CD14-positive monocyte (primary cell): ENCODE data around the gene SMIM35. TPM values are rescaled to one million over a fixed set of nuclear protein-coding genes. Genes with fewer than 3 reads are reported as not detected.

Experiments used
- DNase-seq, 3 donors: peaks; one replicate each; pipeline ENCODE4 v3.0.0-alpha.2; 2011 to 2022
- H2AFZ ChIP-seq: 2 replicates; pipeline ENCODE4 v1.6.0; 2012; ENCODE audit warnings: mild to moderate bottlenecking, low read depth, low read length, inconsistent platforms; ENCODE audit not compliant: insufficient read depth, poor library complexity, severe bottlenecking
- H3K27ac ChIP-seq, 2 donors: 1 replicate in 1 of 2; 2 replicates in 1 of 2; pipeline ENCODE4 v1.5.1; 2012 to 2013; ENCODE audit warnings: low read length in 2 of 2, control low read depth in 1 of 2, inconsistent platforms in 1 of 2, low read depth in 1 of 2, mild to moderate bottlenecking in 1 of 2
- H3K27me3 ChIP-seq, 2 donors: one replicate each; pipeline versions ENCODE4 v1.6.0 to v1.6.1; 2011 to 2013; ENCODE audit warnings: low read length in 2 of 2; ENCODE audit not compliant: control insufficient read depth in 2 of 2, insufficient read depth in 2 of 2
- H3K36me3 ChIP-seq, 2 donors: replicated peaks in 1 of 2; 1 replicate in 1 of 2; 2 replicates in 1 of 2; pipeline versions ENCODE4 v1.5.1 to v1.6.1; 2012 to 2013; ENCODE audit warnings: low read length in 2 of 2, control low read depth in 1 of 2, inconsistent platforms in 1 of 2, mild to moderate bottlenecking in 1 of 2; ENCODE audit not compliant: insufficient read depth in 2 of 2, control insufficient read depth in 1 of 2
- H3K4me1 ChIP-seq, 2 donors: 1 replicate in 1 of 2; 2 replicates in 1 of 2; pipeline versions ENCODE4 v1.5.1 to v1.6.1; 2012 to 2013; ENCODE audit warnings: low read length in 2 of 2, control low read depth in 1 of 2, inconsistent platforms in 1 of 2, mild to moderate bottlenecking in 1 of 2, moderate library complexity in 1 of 2; ENCODE audit not compliant: insufficient read depth in 2 of 2, control insufficient read depth in 1 of 2
- H3K4me2 ChIP-seq: replicated peaks from 2 replicates; pipeline ENCODE3; 2012; ENCODE audit warnings: low read length, moderate library complexity, mild to moderate bottlenecking; ENCODE audit not compliant: poor library complexity, severe bottlenecking; ENCODE audit errors: extremely low read depth
- H3K4me3 ChIP-seq, 3 experiments: fragments of 200-600 bp in 1 of 3; sonication (generic) in 1 of 3; replicated peaks in 1 of 3; 1 replicate in 2 of 3; 2 replicates in 1 of 3; pipeline ENCODE4 v1.5.1; 2011 to 2013; ENCODE audit warnings: low read length in 3 of 3, mild to moderate bottlenecking in 3 of 3, control low read depth in 2 of 3, low read depth in 2 of 3, inconsistent platforms in 1 of 3, moderate library complexity in 1 of 3
- H3K79me2 ChIP-seq: 2 replicates; pipeline ENCODE4 v1.6.0; 2012; ENCODE audit warnings: mild to moderate bottlenecking, control low read depth, inconsistent platforms, low read length, moderate library complexity; ENCODE audit not compliant: insufficient read depth
- H3K9ac ChIP-seq: 2 replicates; pipeline ENCODE4 v1.6.0; 2017; ENCODE audit warnings: low read length, mild to moderate bottlenecking; ENCODE audit not compliant: insufficient read depth, poor library complexity, severe bottlenecking
- H3K9me3 ChIP-seq, 2 donors: replicated peaks in 1 of 2; 1 replicate in 1 of 2; 2 replicates in 1 of 2; pipeline versions ENCODE4 v1.5.1 to v1.6.1; 2012 to 2013; ENCODE audit warnings: low read length in 2 of 2, control low read depth in 1 of 2; ENCODE audit not compliant: control insufficient read depth in 1 of 2, insufficient read depth in 1 of 2
- H4K20me1 ChIP-seq: 2 replicates; pipeline ENCODE4 v1.6.0; 2012; ENCODE audit warnings: mild to moderate bottlenecking, low read length, control low read depth, moderate library complexity; ENCODE audit not compliant: insufficient read depth
- H3K27ac Mint-ChIP-seq, 7 donors: one replicate each; pipeline ENCODE4 v1.8.0; 2020; ENCODE audit warnings: mild to moderate bottlenecking in 7 of 7, mixed read lengths in 7 of 7, moderate library complexity in 6 of 7, inconsistent platforms in 2 of 7
- H3K27me3 Mint-ChIP-seq, 3 donors: one replicate each; pipeline ENCODE4 v1.8.0; 2021 to 2022; ENCODE audit warnings: low read depth in 3 of 3, mild to moderate bottlenecking in 3 of 3, mixed read lengths in 3 of 3, moderate library complexity in 3 of 3, inconsistent platforms in 1 of 3
- H3K36me3 Mint-ChIP-seq, 2 donors: one replicate each; pipeline ENCODE4 v1.8.0; 2020; ENCODE audit warnings: mixed read lengths in 2 of 2, inconsistent platforms in 1 of 2, mild to moderate bottlenecking in 1 of 2
- H3K4me1 Mint-ChIP-seq: one replicate; pipeline ENCODE4 v1.8.0; 2020; ENCODE audit warnings: mild to moderate bottlenecking, mixed read lengths
- H3K4me3 Mint-ChIP-seq, 2 donors: one replicate each; pipeline ENCODE4 v1.8.0; 2020; ENCODE audit warnings: mild to moderate bottlenecking in 2 of 2, mixed read lengths in 2 of 2, moderate library complexity in 1 of 2
- H3K9me3 Mint-ChIP-seq, 7 donors: one replicate each; pipeline ENCODE4 v1.8.0; 2020 to 2022; ENCODE audit warnings: mixed read lengths in 7 of 7, mild to moderate bottlenecking in 6 of 7, moderate library complexity in 6 of 7, inconsistent platforms in 2 of 7
- CTCF ChIP-seq: fragments of 200-600 bp; IDR thresholded peaks from one replicate; pipeline ENCODE4 v1.8.0; 2022; ENCODE audit warnings: antibody characterized with exemption, mild to moderate bottlenecking
- WGBS: methylation state at CpG from one replicate; pipeline ENCODE4 v1.1.5; 2013; ENCODE audit warnings: missing lambda C conversion rate; ENCODE audit not compliant: insufficient coverage; 5-methylcytosine and 5-hydroxymethylcytosine counted together
- intact Hi-C, 2 donors: fragments of 100-400 bp; cut with micrococcal nuclease; formaldehyde crosslinking; loops; one replicate each; pipeline versions ENCODE4 v1.15.0 to v1.15.1; 2023
- polyA plus RNA-seq, 3 donors: library from polyadenylated mRNA; depleted of rRNA in 1 of 3; unstranded in 2 of 3; stranded (reverse) in 1 of 3; fragments of 300-500 nt in 2 of 3; fragments of >200 nt in 1 of 3; fragmentation: Illumina TruSeq in 2 of 3; gene quantifications; 1 replicate in 2 of 3; 2 replicates in 1 of 3; pipeline ENCODE4 v1.2.3, GENCODE V29; 2012 to 2021

The SMIM35 gene
- polyA plus RNA-seq, 3 donors = 0.05 to 0.29 (median 0.11) TPM

- WGBS = 0% methylated on average over 1 of the region's 4 CpGs
- Mint-ChIP-seq H3K9me3 (peaks cover 0 to 2% (median 0%) of the 10 kb centered on the region in 7 donors), H3K27ac (peak overlapping the region; percentile 84 to 98 (median 93)), H3K27me3 (peaks cover 0 to 4% (median 0%) of the 10 kb centered on the region in 3 donors), H3K4me1 (peaks cover 74% of the 10 kb centered on the region), H3K36me3 (peaks cover 0 to 2% of the 10 kb centered on the region in 2 donors), H3K4me3 (peak overlapping the region; percentile 58 to 85)
- Histone ChIP-seq H3K27ac (peak overlapping the region; percentile 33 to 82), H2AFZ (no peak overlapping the region), H3K27me3 (no peaks in the 10 kb centered on the region), H3K9ac (peak overlapping the region; percentile 0), H3K4me3 (peak overlapping the region in 1 of 3 experiments; percentile 53), H3K4me1 (peaks cover 73 to 82% of the 10 kb centered on the region in 2 donors), H3K36me3 (no peaks in the 10 kb centered on the region), H3K79me2 (no peaks in the 10 kb centered on the region), H3K4me2 (peak overlapping the region; percentile 53), H4K20me1 (no peaks in the 10 kb centered on the region), H3K9me3 (no peaks in the 10 kb centered on the region)
- intact Hi-C loops = loop anchor here in 1 of 2 donors (1.0 to 5.0 kb wide), 2 partner anchors 9 to 42 kb away; no protein-coding TSS in a partner anchor
- TF ChIP-seq CTCF = no peak
- DNase-seq = peak; percentile 77 to 91 (median 88)
Observed at GRCh38 chr11:117970400-117971024, 116.3 kb downstream of the SMIM35 start.

- Mint-ChIP-seq H3K4me3 (no peak overlapping the region), H3K27me3 (peaks cover 0 to 5% (median 0%) of the 10 kb centered on the region in 3 donors), H3K4me1 (peaks cover 62% of the 10 kb centered on the region), H3K27ac (peak overlapping the region in 5 of 7 donors; percentile 3 to 97 (median 91)), H3K9me3 (no peaks in the 10 kb centered on the region), H3K36me3 (peaks cover 0 to 2% of the 10 kb centered on the region in 2 donors)
- no peaks in the 10 kb centered on the region for H3K79me2 ChIP-seq
- intact Hi-C loops = no loop called here
- no peaks in the 10 kb centered on the region for H4K20me1 ChIP-seq
- no peak overlapping the region for H2AFZ ChIP-seq
- H3K9me3 ChIP-seq = no peaks in the 10 kb centered on the region
- H3K4me1 ChIP-seq = peaks cover 64 to 71% of the 10 kb centered on the region in 2 donors
- H3K4me3 ChIP-seq = peak overlapping the region in 1 of 3 experiments; percentile 53
- H3K27me3 ChIP-seq = no peaks in the 10 kb centered on the region
- no peak for DNase-seq
- H3K9ac ChIP-seq = no peak overlapping the region
- H3K27ac ChIP-seq = peak overlapping the region in 1 of 2 donors; percentile 82
- WGBS = 100% methylated on average over 2 of the region's 5 CpGs
- H3K36me3 ChIP-seq = no peaks in the 10 kb centered on the region
- TF ChIP-seq CTCF = no peak
- no peak overlapping the region for H3K4me2 ChIP-seq
Observed at GRCh38 chr11:117969160-117969991, 117.4 kb downstream of the SMIM35 start.
